ENCODE results near the gene ERAP2.
A peak's percentile ranks its signal among the peaks of the same experiment; 100 is the strongest.
"Not testable (repeated sequence)": the region's sequence is repeated elsewhere in the genome, so short reads cannot be mapped to it uniquely, and the experiment has no call there.

The ERAP2 gene

DNA sequence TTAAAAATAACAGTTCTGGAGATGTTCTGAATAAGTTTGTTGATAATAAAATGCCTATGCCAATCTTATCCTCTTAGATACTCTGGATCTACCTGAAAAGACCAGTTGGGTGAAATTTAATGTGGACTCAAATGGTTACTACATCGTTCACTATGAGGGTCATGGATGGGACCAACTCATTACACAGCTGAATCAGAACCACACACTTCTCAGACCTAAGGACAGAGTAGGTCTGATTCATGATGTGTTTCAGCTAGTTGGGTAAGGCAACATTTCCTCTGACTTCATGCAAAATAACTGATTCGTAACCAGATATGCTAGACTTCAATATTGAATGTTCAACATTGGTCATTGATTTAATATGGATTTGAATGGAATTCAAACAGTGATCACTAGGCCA, 27.0 kb downstream of the ERAP2 start:
- DNase-seq = no peak

DNA sequence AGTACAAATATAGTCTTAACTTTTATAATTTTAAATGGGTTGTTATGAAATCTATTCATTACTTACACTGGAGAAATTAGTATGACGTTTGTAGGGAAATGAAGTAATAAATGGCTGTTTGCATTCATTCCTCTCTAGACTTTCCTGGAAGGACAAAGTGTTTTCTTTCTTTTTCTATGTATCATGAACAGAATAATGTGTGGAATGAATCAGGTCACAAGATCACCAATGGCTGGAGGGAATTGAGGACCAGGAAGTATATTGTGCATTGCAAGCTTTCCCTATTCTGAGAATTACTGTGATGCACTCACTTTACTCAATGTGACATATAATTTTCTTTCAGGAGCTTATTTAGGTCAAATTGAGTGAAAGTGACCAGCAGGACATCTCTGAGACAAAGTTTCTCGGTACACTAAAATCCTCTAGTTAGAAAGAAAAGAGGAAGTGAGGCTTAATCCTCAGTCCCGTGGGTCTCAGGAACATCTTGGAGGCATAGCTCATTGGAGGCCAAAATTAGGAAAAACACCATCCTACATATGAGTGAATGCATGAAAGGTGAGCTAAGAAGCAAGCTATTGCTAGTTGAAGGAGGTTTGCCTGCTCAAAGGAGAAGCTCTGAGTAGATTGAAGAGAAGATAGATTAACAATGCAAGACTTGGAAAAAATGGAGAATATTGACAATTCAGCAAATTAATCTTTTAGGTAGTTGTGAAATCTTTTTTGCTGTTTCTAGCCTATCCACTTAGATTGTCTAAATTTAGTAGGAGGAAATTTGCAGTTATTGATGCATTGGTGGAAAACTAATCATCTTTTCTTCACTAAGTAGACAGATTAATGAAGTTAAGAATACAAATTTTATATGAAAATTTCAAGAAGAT, 28.0 kb downstream of the ERAP2 start:
- no peak for DNase-seq

DNA sequence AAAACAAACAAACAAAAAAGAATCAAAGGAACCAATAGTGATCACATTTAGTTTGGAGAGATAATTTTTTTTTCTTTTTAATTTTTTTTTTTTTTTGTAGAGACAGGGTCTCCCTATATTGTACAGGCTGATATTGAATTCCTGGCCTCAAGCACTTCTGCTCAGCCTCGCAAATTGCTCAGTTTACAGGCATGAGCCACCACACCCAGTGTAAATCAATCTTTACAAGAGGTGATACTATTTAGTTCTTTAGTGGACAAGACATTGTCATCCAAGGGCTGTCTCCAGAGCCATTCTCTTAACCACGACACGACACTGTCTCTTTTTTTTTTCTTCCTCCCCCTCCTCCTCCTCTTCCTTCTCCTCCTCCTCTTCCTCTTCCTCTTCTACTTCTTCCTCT, 29.6 kb downstream of the ERAP2 start:
- DNase-seq = no peak

DNA sequence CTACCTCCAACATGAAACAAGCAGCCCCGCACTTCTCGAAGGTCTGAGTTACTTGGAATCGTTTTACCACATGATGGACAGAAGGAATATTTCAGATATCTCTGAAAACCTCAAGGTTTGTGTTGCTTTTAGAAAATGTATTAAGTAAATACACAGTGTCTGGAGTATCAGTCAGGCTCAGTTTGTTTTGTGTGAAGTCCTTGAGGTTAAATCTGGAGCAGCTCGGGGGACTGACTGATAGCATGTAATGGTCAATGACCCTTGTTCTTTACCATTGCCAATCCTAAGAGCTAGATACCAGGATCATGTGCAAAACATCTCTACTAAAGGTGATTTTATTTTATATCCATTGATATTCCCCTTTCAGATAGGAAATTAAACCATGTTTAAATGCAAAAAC, 32.7 kb downstream of the ERAP2 start:
- no peak for DNase-seq

DNA sequence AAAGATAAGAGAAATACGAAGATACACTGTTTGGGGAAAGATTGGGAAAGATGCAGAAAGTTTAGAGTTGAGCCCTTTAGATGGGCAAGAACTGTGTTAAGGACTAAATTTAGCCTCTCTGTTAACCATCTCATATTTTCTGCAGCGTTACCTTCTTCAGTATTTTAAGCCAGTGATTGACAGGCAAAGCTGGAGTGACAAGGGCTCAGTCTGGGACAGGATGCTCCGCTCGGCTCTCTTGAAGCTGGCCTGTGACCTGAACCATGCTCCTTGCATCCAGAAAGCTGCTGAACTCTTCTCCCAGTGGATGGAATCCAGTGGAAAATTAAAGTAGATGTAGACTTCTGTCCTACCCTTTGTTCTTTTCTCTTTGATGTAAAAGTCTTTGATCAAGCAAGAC, 33.1 kb downstream of the ERAP2 start:
- no peak for DNase-seq

DNA sequence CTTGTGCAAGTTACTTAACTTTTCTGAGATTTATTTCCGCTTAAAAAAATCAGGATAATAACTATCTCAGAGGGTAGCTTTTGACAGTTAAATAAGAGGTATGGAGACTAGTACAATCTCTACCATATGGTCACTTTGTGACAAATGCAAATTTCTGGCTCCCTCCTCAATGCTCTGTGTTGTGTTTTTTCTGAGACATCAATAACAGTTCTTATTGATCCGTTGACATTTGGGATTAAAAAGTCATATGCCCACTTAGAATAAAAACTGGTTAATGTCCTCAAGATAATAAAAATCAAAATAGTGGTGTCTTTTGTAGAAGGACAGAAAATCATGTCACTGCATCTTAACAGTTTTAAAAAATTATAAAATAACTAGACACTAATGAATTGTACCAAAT, 34.8 kb downstream of the ERAP2 start:
- no peak for DNase-seq

DNA sequence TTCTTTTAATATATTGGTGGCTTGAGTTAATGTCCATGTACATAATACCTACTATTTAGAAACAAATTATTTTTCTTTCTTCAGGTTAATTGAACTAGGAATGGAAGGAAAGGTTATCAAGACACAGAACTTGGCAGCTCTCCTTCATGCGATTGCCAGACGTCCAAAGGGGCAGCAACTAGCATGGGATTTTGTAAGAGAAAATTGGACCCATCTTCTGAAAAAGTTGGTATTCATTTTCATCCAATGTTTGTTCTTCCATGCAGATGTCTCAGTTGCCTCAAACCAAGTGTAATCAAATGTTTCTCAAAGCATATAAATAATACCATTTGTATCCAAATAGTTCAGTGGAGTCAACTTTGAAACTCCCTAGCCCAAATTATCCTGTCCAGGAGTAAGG, 36.9 kb downstream of the ERAP2 start:
- no peak for DNase-seq

DNA sequence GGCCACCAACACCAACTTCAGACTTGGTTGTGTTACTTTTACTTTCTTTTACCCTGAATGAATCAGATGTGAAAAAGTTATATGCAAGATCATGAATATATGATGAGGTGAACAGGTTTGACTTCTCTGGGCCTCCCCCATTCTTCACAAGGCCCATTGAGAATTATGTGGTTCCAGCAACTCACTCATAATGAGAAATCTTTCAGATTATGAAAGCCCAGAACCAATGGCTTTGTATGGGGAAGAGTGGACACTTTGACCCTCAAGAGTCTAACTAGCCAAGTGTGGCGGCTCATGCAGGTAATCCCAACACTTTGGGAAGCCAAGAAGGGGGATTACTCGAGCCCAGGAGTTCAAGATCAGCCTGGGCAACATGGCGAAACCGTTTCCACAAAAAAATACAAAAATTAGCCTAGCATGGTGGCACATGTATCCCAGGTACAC, 43.5 kb downstream of the ERAP2 start:
- DNase-seq = no peak

DNA sequence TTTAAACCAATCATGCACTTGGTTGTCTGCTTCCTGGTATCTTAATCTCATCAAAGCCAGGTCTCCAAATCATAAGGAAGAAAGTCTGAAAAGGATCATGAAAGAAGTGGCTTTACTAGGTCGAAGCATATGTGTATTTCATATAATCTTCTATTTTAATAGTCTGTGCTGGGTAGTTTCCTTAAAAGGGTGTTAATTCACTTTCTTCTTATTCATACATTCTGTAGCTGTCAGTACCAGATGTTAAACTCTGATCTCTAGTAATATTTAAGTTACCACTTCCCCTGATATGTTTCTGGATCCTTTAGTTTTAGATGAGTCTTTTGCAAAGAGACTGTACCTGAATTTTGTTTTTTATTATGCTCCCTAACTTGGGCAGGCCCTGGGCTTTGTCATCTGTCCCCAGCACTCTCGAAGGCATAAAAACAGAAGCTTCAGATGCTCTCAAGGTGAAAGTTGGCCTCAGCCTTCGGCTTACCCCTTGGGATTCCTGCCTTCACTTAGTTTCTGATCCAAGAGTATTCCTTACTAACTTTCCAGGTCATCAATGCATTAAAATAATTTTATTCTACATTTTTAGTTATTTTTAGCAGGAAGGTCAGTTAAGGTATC, 44.5 kb downstream of the ERAP2 start:
- no peak for DNase-seq

DNA sequence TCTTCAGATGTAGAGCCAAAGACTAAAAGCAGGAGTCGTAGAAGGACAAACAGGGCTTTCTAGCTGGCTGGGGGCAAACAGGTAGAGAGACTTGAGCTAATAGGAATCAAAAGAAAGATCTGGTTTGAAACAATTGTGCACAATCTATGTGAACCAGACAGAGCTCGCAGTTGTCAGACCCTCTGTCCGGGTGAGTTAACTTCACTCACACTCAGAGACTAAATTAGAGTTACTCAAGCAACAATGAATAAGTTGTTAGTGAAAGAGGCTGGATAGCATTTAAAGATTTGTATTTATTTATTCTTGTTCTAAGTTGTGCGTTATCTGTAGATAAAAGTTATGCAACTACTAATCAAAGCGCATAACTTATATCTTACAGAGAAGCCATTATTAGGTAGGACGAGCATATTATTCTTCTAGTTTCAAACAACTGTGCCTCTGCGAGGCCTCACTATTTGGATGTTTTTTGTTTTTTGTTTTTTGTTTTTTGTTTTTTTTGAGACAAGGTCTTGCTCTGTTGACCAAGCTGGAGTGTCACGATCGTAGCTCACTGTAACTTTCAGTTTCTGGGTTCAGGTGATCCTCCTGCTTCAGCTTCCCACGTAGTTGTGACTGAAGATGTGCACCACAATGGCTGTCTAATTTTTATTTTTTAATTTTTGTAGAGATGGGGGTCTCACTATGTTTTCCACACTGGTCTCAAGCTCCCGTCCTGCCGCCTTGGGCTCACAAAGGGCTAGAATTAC, 46.4 kb downstream of the ERAP2 start:
- no peak for DNase-seq

DNA sequence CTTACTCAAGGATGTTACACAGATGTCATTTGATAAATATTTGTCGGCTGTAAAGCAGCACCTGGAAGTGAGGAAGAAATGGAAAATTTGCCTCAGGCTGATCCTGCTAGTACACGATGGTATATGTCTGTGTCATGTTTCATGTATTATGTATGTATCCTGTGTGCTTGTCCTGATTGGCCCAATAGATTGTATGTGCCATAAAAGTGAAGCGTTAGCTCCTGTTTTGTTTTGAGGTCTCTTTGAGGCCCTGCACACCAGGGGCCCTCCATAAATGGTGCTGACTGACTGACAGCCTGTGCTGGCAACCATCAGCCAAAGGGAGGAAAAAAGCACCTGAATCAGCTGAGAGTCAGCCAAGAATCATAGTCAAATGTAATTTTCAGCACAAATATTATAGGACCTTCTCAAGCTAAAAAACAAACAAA, 47.7 kb downstream of the ERAP2 start:
- DNase-seq = no peak

DNA sequence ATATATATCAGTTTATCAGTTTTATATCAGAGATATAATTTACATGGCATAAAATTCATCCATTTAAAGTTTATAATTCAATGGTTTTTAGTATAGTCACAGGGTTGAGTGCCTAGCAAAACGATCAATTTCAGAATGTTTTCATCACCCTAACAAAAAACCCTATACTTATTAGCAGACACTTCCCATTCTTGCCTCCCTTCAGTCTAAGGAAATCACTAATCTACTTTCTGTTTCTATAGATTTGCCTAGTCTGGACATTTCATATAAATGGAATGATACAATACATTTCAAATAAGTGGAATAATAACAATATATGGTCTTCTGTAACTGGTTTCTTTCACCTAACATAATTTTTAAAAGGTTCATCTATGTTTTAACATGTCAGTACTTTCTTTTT, 50.0 kb downstream of the ERAP2 start:
- no peak for DNase-seq

DNA sequence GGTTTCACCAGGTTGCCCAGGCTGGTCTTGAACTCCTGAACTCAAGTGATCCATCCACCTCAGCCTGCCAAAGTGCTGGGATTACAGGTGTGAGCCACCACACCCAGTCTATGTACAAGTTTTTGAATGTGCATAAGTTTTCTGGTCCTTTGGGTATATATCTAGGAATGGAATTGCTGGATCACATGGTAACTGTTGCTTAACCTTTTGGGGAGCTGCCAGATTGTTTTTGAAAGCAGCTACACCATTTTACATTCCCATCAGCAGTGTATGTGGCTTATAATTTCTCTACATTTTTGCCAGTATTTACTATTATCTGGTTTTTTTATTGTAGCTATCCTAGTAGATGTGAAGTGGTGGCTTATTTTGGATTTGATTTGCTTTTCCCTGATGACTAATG, 50.7 kb downstream of the ERAP2 start:
- no peak for DNase-seq

DNA sequence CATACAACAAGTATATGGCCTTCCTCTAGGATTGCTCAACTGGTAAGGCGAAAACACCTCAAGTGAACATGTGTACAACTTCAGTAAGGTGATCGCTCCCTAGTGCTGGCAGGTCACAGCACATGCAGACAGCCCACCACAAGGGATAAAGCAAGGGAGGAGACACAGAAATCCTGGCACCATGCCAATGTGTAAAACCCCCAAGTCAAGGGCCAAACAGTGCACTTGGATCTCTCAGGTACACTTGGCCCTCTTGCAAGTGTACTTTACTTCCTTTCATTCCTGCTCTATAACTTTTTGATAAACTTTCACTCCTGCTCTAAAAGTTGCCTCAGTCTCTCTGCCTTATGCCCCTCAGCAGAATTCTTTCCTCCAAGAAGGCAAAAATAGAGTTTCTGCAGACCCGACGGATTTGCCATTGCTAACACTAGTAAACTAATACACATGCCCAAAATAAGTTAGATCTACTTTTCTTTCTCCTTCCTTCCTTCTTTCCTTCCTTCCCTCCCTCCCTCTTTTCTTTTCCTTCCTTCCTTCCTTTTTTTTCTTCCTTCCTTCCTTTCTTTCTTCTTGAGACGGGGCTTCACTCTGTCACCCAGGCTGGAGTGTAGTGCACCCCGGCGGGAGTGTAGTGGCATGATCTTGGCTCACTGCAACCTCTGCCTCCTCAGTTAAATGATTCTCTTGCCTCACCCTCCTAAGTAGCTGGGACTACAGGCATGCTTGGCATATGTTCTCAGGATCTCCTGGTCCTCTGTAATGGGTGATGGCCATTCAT, 52.8 kb downstream of the ERAP2 start:
- DNase-seq = no peak

DNA sequence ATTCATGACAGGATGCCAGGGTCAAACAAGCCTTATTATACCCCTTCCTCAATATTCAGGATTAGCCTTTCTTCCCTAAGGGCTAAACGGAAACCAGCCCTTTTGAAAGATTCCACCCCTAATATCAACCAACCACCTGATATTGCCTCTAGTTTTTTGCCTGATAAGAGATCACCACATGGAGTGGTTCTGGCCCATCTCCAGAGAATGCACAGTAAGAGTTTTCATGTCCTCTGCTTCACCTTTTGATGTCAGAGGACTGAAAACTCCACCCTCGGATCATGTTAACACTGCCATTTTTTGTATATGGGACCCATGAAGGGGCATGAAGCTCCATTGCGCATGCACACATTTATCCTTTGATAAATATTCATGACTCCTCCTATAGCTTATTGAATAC, 53.8 kb downstream of the ERAP2 start:
- no peak for DNase-seq

DNA sequence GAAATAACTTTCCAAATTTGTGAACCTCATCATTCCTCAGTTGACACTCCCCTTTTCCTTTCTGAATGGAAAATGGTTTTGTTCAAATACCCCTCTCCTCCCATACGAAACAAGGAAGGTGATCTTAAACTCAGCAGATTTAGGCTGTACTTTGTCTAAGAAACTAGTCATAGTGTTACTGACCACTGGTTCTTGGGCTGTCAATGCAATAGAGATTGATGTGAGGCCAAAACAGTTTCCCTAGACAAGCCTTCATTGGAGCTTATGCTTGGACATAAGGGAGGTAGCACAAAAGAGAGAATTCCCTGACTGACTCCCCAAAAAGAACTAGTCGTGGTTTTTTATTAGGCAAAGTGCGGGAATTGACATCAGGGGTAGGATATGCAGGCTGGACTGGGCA, 54.3 kb downstream of the ERAP2 start:
- no peak for DNase-seq

DNA sequence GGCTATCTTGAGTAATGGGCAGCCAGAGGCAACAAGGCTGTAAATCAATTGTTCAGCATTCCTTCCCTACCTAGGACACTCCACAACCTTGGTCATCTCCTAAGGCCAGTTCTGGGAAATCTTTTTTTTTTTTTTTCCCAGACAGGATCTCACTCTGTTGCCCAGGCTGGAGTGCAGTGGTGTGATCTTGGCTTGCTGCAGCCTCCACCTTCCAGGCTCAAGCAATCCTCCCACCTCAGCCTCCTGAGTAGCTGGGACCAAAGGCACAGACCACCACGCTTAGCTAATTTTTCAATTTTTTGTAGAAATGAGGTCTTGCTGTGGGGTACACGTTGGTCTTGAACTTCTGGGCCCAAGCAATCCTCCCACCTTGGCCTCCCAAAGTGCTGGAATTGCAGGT, 54.7 kb downstream of the ERAP2 start:
- DNase-seq = not testable (repeated sequence)

DNA sequence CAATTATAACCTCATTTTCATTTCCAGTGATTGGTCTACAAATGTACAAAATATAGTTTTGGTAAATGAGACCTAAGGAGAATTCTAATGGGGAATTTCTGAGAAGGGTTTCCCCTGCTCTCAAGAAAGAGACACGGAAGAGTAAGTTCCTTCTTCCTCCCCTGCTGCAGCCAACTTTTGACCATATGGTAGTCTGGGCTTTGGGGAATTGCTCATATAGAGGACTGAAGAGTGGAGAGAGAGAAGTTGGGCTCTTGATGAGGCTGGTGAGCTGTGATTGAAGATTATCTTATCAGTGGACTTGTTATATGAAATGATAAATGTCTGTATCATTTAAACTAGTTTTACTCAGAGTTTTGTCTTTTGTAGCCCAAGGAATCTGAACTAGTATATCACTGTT, 55.3 kb downstream of the ERAP2 start:
- no peak for DNase-seq

DNA sequence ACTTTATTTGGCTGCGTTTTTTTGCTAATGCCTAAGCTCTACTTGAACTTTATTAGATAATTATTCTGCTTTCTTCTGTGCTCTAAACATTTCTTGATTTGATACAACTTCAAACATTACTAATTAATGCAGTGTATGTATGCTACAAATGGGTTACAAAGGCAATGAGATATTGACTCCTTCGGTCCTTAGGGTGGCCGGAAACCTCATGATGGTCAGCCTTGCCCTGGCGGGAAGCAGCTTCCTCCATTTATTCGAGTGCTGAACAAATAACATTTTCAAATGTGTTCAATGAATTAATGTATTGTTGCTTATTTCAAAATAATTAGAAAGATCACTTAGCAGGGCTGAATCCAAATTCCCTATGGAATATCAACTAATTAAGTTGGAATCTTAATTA, 55.7 kb downstream of the ERAP2 start:
- DNase-seq = no peak

DNA sequence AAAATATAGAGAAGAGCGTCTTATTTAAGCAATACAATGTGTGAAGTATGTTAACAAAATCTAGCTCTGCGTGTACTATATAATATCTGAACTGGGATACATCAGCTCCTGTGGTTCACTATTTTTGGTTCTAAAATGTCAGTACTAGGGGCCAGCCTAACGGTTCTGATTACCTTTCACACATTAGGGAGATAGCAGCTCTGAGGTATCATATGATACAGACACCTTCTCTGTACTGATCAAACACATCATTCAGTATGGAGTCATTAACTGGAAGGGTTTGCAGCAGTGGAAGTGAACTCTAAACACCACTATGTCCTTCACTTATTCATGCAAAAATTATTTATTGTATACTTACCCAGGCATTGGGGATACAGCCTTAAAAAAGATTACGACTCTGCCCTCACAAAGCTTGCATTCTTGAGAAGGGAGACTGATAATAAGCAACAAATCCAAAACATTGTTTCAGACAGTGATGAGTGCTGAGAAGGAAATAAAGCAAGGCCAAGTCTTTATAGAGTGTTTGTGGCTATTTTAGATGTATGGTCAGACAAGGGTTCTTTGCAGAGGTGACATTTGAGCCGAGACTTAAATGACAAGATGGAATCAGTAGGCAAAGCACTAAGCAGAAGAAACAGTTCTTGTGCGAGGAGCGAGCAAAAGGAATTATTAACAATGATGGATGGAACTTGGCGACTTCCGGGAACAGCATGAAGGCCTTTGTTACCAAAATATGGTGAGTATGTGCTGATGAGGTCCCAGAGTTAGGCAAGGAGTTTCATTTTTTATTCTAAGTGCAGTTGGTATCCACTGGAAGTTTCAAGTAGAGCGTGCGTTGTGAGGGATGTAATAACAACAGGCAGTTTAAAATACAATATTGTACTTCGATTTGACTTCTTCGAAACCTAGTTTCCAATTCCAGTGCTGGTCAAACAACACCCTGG, 57.7 kb downstream of the ERAP2 start:
- no peak for DNase-seq

DNA sequence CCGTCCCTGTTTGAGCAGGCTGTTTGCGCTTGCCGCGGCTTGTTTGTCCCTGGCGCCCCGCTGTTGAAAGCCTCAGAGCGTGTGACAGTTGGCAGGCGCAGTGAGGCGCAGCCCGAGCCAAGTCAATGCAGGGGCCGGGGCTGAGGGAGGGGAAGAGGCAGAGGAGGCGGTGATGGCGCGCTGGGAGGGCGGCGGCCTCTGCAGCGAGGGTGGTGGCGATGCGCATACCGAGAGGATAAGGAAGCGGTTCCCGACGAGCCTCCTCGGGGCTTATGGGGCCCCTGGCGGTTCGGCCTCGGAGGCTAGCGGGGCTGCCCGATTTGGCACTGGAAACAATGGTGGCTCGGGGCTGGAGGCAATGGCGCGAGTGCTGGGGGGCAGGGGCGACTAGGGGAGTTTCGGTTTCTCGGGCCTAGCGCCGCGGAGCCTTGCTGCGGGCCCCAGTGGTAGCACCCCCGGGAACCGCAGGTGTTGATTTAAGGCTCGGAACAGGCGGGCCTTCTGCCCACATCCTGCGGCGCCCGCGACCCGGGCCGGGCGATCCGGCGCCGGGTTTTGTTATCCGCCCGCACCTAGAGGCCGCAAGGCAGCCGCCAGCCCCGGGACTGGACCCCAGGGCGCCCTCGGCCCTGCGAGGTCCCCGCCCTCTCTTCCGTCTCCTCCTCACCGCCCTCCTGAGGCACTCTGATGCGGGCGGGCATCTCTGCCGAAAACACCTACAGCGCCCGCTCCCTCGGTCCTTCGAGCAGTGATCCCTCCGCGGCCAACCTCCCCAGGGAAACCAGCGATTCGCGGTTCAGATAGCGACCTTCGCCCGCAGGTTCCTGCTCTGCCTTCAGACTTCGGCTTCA, 58.6 kb downstream of the ERAP2 start:
- DNase-seq = peak; percentile 94
